GM12891 (cell line): ENCODE measurements around the gene U2AF2.

Experiments used
- DNase-seq: peaks from one replicate; pipeline ENCODE4 v3.0.0; 2011; ENCODE audit warnings: low spot score; ENCODE audit not compliant: insufficient read length
- FAIRE-seq: peaks from 2 replicates; lab custom pipeline; 2011; peaks lifted over from hg19 to GRCh38; lab: Jason Lieb, UNC
- PAX5 ChIP-seq: IDR thresholded peaks from 2 replicates; pipeline ENCODE4 v1.6.1; 2011; ENCODE audit warnings: low read length, moderate library complexity, mild to moderate bottlenecking; ENCODE audit not compliant: insufficient read depth, severe bottlenecking
- POLR2A ChIP-seq: IDR thresholded peaks from 2 replicates; pipeline ENCODE4 v1.6.1; 2011; ENCODE audit warnings: low read depth, low read length, control low read depth
- POLR2AphosphoS5 ChIP-seq: IDR thresholded peaks from 2 replicates; pipeline ENCODE4 v1.6.1; 2011; ENCODE audit warnings: low read depth, low read length, control low read depth
- POU2F2 ChIP-seq: IDR thresholded peaks from 2 replicates; pipeline ENCODE4 v1.6.1; 2011; ENCODE audit warnings: low read depth, mild to moderate bottlenecking, control low read depth, low read length, moderate library complexity
- SPI1 ChIP-seq: IDR thresholded peaks from 2 replicates; pipeline ENCODE4 v1.6.1; 2011; ENCODE audit warnings: low read depth, low read length, control low read depth
- TAF1 ChIP-seq: IDR thresholded peaks from 2 replicates; pipeline ENCODE4 v1.6.1; 2011; ENCODE audit warnings: low read depth, low read length, control low read depth

Gene U2AF2

DNA sequence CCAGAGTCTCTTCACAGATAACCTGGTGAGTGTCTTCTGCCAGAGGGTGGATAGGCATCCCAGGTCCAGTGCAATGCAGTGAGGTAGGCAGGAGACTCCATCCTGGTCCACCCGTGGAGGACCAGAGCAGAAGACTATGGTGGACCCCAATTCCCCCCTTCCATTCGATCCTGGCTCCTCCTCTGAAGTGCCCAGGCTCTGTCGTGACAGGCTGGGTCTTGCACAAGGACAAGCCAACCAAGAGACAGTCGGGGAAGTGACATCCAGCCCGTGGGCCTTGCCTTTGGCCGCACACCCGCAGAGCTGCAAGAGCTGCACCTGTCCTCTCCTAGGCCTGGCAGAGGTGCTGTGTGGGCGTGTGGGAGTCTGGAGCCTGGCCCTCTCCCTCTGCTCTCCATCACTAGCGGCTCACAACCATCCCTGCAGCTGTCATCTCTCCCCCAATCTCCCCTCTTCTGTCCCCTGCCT, 33.6 kb upstream of the U2AF2 start:
- TF ChIP-seq TAF1 (no peak), POLR2AphosphoS5 (peak; percentile 51), POU2F2 (no peak), PAX5 (no peak), POLR2A (peak; percentile 54), SPI1 (no peak)
- FAIRE-seq: no peak
- no peak for DNase-seq

- no peak for TF ChIP-seq POLR2AphosphoS5
- TF ChIP-seq SPI1: no peak
- TF ChIP-seq POLR2A: no peak
- no peak for TF ChIP-seq POU2F2
- no peak for TF ChIP-seq PAX5
- TF ChIP-seq TAF1: no peak
These were observed 33.1 kb upstream of the U2AF2 start for GRCh38 chr19:55621673-55622231.

GRCh38 chr19:55622242-55622969, 32.4 kb upstream of the U2AF2 start:
- TF ChIP-seq PAX5: no peak
- TF ChIP-seq POLR2A: no peak
- no peak for TF ChIP-seq TAF1
- TF ChIP-seq POU2F2: no peak
- no peak for TF ChIP-seq SPI1
- no peak for TF ChIP-seq POLR2AphosphoS5
- no peak for DNase-seq
- FAIRE-seq: no peak

More at GRCh38 chr19:55621673-55622231, 33.1 kb upstream of the U2AF2 start:
- FAIRE-seq (no peak), DNase-seq (no peak)

DNA sequence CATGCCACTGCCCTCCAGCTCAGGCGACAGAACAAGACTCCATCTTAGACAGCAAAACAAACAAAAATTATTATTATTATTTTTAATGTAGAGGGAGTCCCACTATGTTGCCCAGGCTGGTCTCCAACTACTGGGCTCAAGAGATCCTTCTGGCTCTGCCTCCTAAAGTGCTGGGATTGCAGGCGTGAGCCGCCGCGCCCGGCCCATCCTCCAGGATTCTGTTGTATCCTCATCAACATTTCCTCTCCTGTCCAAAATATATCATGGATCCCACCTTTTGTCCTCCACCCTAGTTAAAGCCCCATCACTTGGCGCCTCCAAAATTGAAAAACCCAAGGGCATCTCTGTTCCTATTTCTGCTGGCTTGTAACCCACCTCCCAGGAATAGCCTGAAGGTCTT, 31.7 kb upstream of the U2AF2 start:
- no peak for TF ChIP-seq POLR2AphosphoS5
- TF ChIP-seq POU2F2: no peak
- no peak for TF ChIP-seq POLR2A
- no peak for TF ChIP-seq SPI1
- no peak for TF ChIP-seq TAF1
- TF ChIP-seq PAX5: no peak
- DNase-seq: no peak
- FAIRE-seq: no peak

DNA sequence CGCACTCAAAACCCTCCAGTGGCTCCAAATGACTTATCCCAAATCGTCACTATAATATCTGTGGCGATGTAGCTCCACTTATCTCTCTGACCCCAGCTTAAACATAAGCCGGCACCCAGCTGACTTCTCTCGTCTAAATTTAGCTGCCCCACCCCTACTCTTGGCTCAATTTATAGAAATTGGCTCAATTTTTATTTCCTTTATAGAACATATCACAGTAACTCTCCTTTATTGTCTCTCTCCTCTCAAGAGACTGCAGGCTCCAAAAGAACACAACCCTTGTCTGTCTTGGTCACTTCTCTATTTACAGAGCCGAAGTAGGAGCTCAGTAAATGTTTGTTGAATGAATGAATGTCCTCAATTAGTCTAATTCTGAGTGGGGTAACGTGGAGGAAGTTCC, 31.3 kb upstream of the U2AF2 start:
- TF ChIP-seq SPI1 (no peak), PAX5 (no peak), POLR2A (no peak), POU2F2 (no peak), POLR2AphosphoS5 (no peak), TAF1 (no peak)
- FAIRE-seq: no peak
- no peak for DNase-seq

- peak; percentile 98 for FAIRE-seq
These were observed 30.5 kb upstream of the U2AF2 start, which contains the start of gene ZNF784 for GRCh38 chr19:55624109-55625003. ZNF784 (minus strand) TSS chr19:55624566; CDS start chr19:55624561, 5 bp downstream.

GRCh38 chr19:55625004-55625326, 29.9 kb upstream of the U2AF2 start:
- no peak for TF ChIP-seq POLR2AphosphoS5
- no peak for TF ChIP-seq POU2F2
- no peak for TF ChIP-seq TAF1
- TF ChIP-seq POLR2A: no peak
- TF ChIP-seq SPI1: no peak
- no peak for TF ChIP-seq PAX5
- FAIRE-seq: no peak
- DNase-seq: no peak

More at GRCh38 chr19:55624109-55625003, 30.5 kb upstream of the U2AF2 start, which contains the start of gene ZNF784:
- no peak for TF ChIP-seq PAX5
- no peak for TF ChIP-seq SPI1
- TF ChIP-seq POU2F2: peak; percentile 63; the same call in 1 of the 2 replicates
- peak; percentile 36; the same call in 1 of the 2 replicates for TF ChIP-seq POLR2AphosphoS5
- TF ChIP-seq POLR2A: peak; percentile 71
- TF ChIP-seq TAF1: peak; percentile 86
- peak; percentile 89 for DNase-seq

GRCh38 chr19:55626350-55626749, 28.5 kb upstream of the U2AF2 start:
- TF ChIP-seq POU2F2 (no peak), POLR2AphosphoS5 (no peak), TAF1 (no peak), POLR2A (no peak), PAX5 (no peak), SPI1 (no peak)
- FAIRE-seq (no peak), DNase-seq (no peak)

- DNase-seq (no peak), FAIRE-seq (peak; percentile 89)
- TF ChIP-seq POU2F2: no peak
- TF ChIP-seq SPI1: no peak
- no peak for TF ChIP-seq POLR2A
- TF ChIP-seq PAX5: no peak
- TF ChIP-seq TAF1: no peak
- TF ChIP-seq POLR2AphosphoS5: no peak
These were observed 22.4 kb upstream of the U2AF2 start for GRCh38 chr19:55632463-55632834.
